DMS79 (cell line): ENCODE data around the gene KRTAP2-4.
"Not testable (repeated sequence)": the region's sequence is repeated elsewhere in the genome, so short reads cannot be mapped to it uniquely, and the experiment has no call there.

Experiments used
- DNase-seq: peaks from one replicate; lab custom pipeline; 2025; lab: John Stamatoyannopoulos, UW

Gene KRTAP2-4

GRCh38 chr17:41037853-41038350, 27.8 kb downstream of the KRTAP2-4 start:
- no peak for DNase-seq

DNA sequence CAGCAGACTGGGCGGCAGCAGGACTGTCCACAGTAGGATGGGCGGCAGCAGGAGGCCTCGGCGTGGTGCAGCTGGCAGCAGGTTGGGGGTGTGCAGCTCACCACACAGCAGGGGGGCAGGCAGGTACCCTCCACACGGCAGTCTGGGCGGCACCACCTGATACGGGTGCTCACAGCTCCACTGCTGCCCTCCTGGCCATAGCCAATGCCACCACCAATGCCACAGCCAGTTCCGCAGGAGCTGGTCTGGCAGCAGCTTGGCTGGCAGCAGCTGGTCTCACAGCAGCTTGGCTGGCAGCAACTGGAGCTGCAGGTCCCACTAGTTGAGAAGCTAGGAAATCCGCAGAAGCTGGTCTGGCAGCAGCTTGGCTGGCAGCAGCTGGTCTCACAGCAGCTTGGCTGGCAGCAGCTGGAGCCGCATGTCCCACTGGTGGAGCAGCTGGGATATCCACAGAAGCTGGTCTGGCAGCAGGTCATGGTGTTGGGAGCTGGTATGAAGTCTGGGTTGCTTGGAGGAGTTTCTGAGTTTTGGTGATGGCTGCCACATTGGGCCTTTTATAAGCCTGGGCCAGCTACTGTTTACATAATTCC, 31.2 kb downstream of the KRTAP2-4 start, which contains the start of gene KRTAP1-3:
Gene KRTAP1-3 (minus strand): TSS at position 529 of the 590 bp plus-strand sequence. CDS start 53 bp downstream, at position 476.
- not testable (repeated sequence) for DNase-seq

DNA sequence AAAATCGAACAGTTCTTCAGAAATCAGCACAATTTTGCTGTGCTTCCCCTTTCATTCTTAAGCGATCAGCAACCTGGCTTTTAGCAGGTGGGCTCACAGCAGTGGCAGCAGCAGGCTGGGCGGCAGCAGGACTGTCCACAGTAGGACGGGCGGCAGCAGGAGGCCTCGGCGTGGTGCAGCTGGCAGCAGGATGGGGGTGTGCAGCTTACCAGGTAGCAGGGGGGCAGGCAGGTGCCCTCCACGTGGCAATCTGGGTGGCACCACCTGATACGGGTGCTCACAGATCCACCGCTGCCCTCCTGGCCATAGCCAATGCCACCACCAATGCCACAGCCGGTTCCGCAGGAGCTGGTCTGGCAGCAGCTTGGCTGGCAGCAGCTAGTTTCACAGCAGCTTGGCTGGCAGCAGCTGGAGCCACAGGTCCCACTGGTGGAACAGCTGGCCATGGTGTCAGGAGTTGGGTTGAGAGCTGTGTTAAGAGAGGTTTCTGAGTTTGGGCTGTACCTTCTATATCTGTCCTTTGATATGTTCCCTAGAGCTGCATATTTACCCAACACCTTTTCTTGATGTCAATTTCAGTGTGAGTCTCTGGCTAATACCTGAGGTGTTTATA, 35.9 kb downstream of the KRTAP2-4 start, which contains the start of gene KRTAP1-4:
Gene KRTAP1-4 (minus strand): TSS at position 563 of the 613 bp plus-strand sequence. CDS start 117 bp downstream, at position 446.
- no peak for DNase-seq

- no peak for DNase-seq
Measured at GRCh38 chr17:41026715-41027471, 38.8 kb downstream of the KRTAP2-4 start, which contains the start of gene KRTAP1-5. Gene KRTAP1-5, minus strand, starts transcription at chr17:41027208. Its CDS starts 53 bp downstream, at chr17:41027155.

GRCh38 chr17:41024697-41025096, 41.0 kb downstream of the KRTAP2-4 start:
- no peak for DNase-seq

- DNase-seq = no peak
Measured at GRCh38 chr17:41020336-41020735, 45.3 kb downstream of the KRTAP2-4 start.

DNA sequence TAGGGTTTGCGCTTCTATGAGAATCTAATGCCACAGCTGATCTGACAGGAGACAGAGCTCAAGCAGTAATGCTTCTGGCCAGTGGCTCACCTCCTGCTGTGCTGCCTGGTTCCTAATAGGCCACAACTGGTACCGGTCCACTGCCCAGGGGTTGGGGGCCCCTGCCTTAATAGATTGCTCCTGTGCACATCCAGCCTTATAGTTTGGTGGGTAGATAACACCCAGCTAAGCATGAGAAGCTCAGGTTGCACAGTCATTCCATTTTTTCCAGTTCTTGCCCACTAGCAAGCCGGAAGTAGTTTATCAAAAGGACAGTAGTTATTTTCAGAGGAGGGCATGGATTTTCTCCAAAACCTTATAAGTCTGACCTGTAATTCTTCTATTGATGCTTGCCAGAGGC, 46.3 kb downstream of the KRTAP2-4 start:
- DNase-seq = no peak

- DNase-seq = no peak
Measured at GRCh38 chr17:41018541-41018940, 47.1 kb downstream of the KRTAP2-4 start.

DNA sequence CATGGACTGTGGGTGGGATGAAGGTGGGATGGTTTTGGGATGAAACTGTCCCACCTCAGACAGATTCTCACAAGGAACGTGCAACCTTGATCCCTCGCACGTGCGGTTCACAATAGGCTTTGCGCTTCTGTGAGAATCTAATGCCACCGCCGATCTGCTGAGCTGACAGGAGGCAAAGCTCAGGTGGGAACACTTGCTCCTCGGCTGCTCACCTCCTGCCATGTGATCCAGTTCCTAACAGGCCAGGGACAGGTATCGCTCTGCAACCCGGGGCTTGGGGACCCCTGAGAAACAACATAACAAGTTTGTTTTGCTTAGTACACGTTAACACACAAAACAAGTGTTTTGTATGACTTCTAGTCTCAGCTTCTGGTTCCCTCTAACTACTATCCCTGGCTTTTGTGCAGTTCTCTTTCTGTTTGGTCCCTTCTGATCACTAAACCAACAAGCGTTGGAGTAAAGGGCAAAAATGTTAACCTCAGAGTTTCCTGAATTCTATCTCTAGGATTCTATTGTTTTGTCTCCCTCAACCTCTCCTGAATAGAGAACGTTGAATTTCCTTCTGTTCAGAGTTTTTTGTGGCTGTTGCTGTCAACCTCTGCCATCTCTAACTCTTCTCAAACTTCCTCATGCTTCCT, 49.0 kb downstream of the KRTAP2-4 start:
- DNase-seq = no peak

- DNase-seq = no peak
Measured at GRCh38 chr17:41015454-41015853, 50.2 kb downstream of the KRTAP2-4 start.
